Neuronal stem cell (in vitro differentiated cells): ENCODE data around the gene SMCP.

Source experiments
- DNase-seq: peaks from one replicate; pipeline ENCODE4 v3.0.0-alpha.2; 2013; ENCODE audit warnings: low spot score
- H2AFZ ChIP-seq: one replicate; pipeline ENCODE4 v1.6.1; 2013; ENCODE audit warnings: mild to moderate bottlenecking, low read length, inconsistent platforms
- H2AK5ac ChIP-seq: 2 replicates; pipeline ENCODE4 v1.6.1; 2013; ENCODE audit warnings: low read depth, mild to moderate bottlenecking, inconsistent platforms, low read length, moderate library complexity, mixed read lengths
- H2BK120ac ChIP-seq: 2 replicates; pipeline ENCODE4 v1.6.1; 2013; ENCODE audit warnings: low read depth, mild to moderate bottlenecking, inconsistent platforms, low read length, moderate library complexity, mixed read lengths
- H2BK12ac ChIP-seq: one replicate; pipeline ENCODE4 v1.6.1; 2013; ENCODE audit warnings: low read length, inconsistent platforms
- H2BK15ac ChIP-seq: 2 replicates; pipeline ENCODE4 v1.6.1; 2013; ENCODE audit warnings: mild to moderate bottlenecking, low read length, inconsistent platforms, mixed read lengths
- H2BK5ac ChIP-seq: one replicate; pipeline ENCODE4 v1.6.1; 2013; ENCODE audit warnings: inconsistent platforms, mild to moderate bottlenecking, low read length, moderate library complexity
- H3K14ac ChIP-seq: one replicate; pipeline ENCODE4 v1.6.1; 2013; ENCODE audit warnings: low read length, inconsistent platforms
- H3K18ac ChIP-seq: 2 replicates; pipeline ENCODE4 v1.6.1; 2013; ENCODE audit warnings: low read length, inconsistent platforms
- H3K23ac ChIP-seq: 2 replicates; pipeline ENCODE4 v1.6.1; 2013; ENCODE audit warnings: low read depth, mild to moderate bottlenecking, mixed read lengths, low read length, inconsistent platforms; ENCODE audit not compliant: poor library complexity
- H3K27ac ChIP-seq: replicated peaks from 3 replicates; pipeline ENCODE4 v1.5.1; 2013; ENCODE audit warnings: low read length, inconsistent platforms
- H3K27me3 ChIP-seq, 3 experiments: 2 replicates each; pipeline ENCODE4 v1.6.1; 2013; ENCODE audit warnings: low read length in 3 of 3, mild to moderate bottlenecking in 2 of 3, inconsistent platforms in 1 of 3, low read depth in 1 of 3, mixed read lengths in 1 of 3, moderate library complexity in 1 of 3; ENCODE audit not compliant: control insufficient read depth in 3 of 3, insufficient read depth in 3 of 3
- H3K36me3 ChIP-seq, 2 donors: replicated peaks in 1 of 2; 2 replicates each; pipeline ENCODE4 v1.6.1; 2013; ENCODE audit warnings: low read length in 2 of 2; ENCODE audit not compliant: control insufficient read depth in 2 of 2, insufficient read depth in 2 of 2
- H3K4ac ChIP-seq: 2 replicates; pipeline ENCODE4 v1.6.1; 2013; ENCODE audit warnings: inconsistent platforms, mild to moderate bottlenecking, low read length, moderate library complexity
- H3K4me1 ChIP-seq, 2 donors: 1 replicate in 1 of 2; 2 replicates in 1 of 2; pipeline ENCODE4 v1.6.1; 2013; ENCODE audit warnings: low read length in 2 of 2, low read depth in 1 of 2; ENCODE audit not compliant: control insufficient read depth in 2 of 2, insufficient read depth in 1 of 2
- H3K4me2 ChIP-seq: one replicate; pipeline ENCODE4 v1.6.1; 2013; ENCODE audit warnings: mild to moderate bottlenecking, low read length, inconsistent platforms; ENCODE audit not compliant: insufficient read depth, poor library complexity, severe bottlenecking
- H3K4me3 ChIP-seq, 2 donors: 2 replicates each; pipeline ENCODE4 v1.5.1; 2013; ENCODE audit warnings: low read length in 2 of 2, mild to moderate bottlenecking in 2 of 2, inconsistent platforms in 1 of 2, moderate library complexity in 1 of 2
- H3K79me1 ChIP-seq: one replicate; pipeline ENCODE4 v1.6.1; 2013; ENCODE audit warnings: low read depth, mild to moderate bottlenecking, inconsistent platforms, low read length, moderate library complexity
- H3K9ac ChIP-seq: one replicate; pipeline ENCODE4 v1.6.1; 2013; ENCODE audit warnings: mild to moderate bottlenecking, low read depth, low read length, inconsistent platforms; ENCODE audit not compliant: poor library complexity
- H3K9me3 ChIP-seq, 2 donors: replicated peaks in 1 of 2; 2 replicates each; pipeline versions ENCODE3 to v1.6.1; 2013; ENCODE audit warnings: low read length in 2 of 2, mild to moderate bottlenecking in 2 of 2, inconsistent platforms in 1 of 2, low read depth in 1 of 2, mixed read lengths in 1 of 2, moderate library complexity in 1 of 2; ENCODE audit not compliant: control insufficient read depth in 2 of 2, insufficient read depth in 1 of 2
- H4K8ac ChIP-seq: one replicate; pipeline ENCODE4 v1.6.1; 2013; ENCODE audit warnings: low read depth, mild to moderate bottlenecking, inconsistent platforms, low read length, moderate library complexity
- H4K91ac ChIP-seq: one replicate; pipeline ENCODE4 v1.6.1; 2013; ENCODE audit warnings: low read length, low read depth, mild to moderate bottlenecking, inconsistent platforms; ENCODE audit not compliant: poor library complexity
- WGBS, 2 donors: extraction: QIAGEN DNeasy Blood & Tissue Kit; methylation state at CpG; one replicate each; pipeline ENCODE4 v1.1.7; 2013; ENCODE audit warnings: missing lambda C conversion rate in 2 of 2, mixed read lengths in 1 of 2; ENCODE audit not compliant: insufficient read length in 2 of 2, insufficient replicate concordance in 1 of 2; ENCODE audit errors: extremely low coverage in 2 of 2; 5-methylcytosine and 5-hydroxymethylcytosine counted together

The SMCP gene

DNA sequence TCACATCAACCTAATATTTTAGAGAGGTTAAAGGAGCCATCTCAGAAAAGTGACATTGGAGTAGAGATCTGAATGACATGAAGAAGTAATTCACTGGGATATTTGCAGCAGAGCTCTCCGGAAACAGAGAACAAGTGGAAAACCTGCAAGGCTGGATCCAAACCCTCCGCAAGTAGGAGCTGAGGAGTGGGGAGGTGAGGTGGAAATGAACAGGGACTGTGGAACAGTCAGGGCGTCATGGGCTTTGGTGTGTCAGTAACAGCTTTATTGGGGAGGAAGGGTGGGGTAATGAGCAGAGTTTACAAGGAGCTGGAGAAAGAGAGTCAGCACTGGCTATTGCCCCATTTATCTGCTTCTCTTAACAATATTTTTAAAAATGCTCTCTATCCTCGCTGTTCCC, 20.9 kb downstream of the SMCP start:
- no peak overlapping the region for H3K4ac ChIP-seq
- no peaks in the 10 kb centered on the region for H3K4me1 ChIP-seq
- no peaks in the 10 kb centered on the region for H3K9me3 ChIP-seq
- no peak overlapping the region for H4K91ac ChIP-seq
- DNase-seq: no peak
- no peak overlapping the region for H2BK12ac ChIP-seq
- no peaks in the 10 kb centered on the region for H3K79me1 ChIP-seq
- no peak overlapping the region for H3K4me3 ChIP-seq
- H2BK15ac ChIP-seq: no peak overlapping the region
- no peak overlapping the region for H3K27ac ChIP-seq
- H3K23ac ChIP-seq: no peak overlapping the region
- no peak overlapping the region for H2BK5ac ChIP-seq
- no peak overlapping the region for H4K8ac ChIP-seq
- no peak overlapping the region for H3K18ac ChIP-seq
- peaks cover 0 to 10% (median 0%) of the 10 kb centered on the region in 3 experiments for H3K27me3 ChIP-seq
- no peak overlapping the region for H3K9ac ChIP-seq
- WGBS, 2 donors: no CpG with 5 or more reads among the region's 4 CpGs
- H3K14ac ChIP-seq: no peak overlapping the region
- H2AK5ac ChIP-seq: no peak overlapping the region
- no peaks in the 10 kb centered on the region for H3K36me3 ChIP-seq
- H3K4me2 ChIP-seq: no peak overlapping the region
- H2AFZ ChIP-seq: no peak overlapping the region
- no peak overlapping the region for H2BK120ac ChIP-seq

DNA sequence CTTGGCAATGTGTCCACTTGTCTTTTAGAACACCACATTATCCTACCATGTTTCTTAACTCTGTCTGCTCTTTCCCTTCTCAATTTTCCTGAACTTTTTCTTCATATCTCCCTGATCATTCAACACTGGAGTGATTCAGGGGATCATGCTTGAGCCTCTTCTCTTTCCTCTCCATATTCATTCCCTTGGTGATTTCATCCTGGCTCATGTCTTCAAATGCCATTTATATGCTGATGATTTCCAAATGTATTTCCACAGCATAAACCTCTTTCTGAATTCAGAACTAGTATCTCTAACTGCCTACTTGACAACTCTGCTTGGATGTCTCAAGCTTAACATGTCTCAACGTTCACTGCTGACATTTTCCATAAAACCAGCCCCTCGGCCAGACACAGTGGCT, 21.8 kb downstream of the SMCP start:
- Histone ChIP-seq H3K9me3 (no peaks in the 10 kb centered on the region), H3K36me3 (no peaks in the 10 kb centered on the region), H3K4me2 (no peak overlapping the region), H2BK120ac (no peak overlapping the region), H3K27me3 (peaks cover 0 to 10% (median 0%) of the 10 kb centered on the region in 3 experiments), H2BK12ac (no peak overlapping the region), H3K4me1 (no peaks in the 10 kb centered on the region), H3K27ac (no peak overlapping the region), H4K91ac (no peak overlapping the region), H3K4me3 (no peak overlapping the region), H3K14ac (no peak overlapping the region), H3K4ac (no peak overlapping the region), H3K23ac (no peak overlapping the region), H2AFZ (no peak overlapping the region), H3K79me1 (no peaks in the 10 kb centered on the region), H2AK5ac (no peak overlapping the region), H2BK15ac (no peak overlapping the region), H2BK5ac (no peak overlapping the region), H4K8ac (no peak overlapping the region), H3K18ac (no peak overlapping the region), H3K9ac (no peak overlapping the region)
- DNase-seq: no peak
- WGBS, 2 donors: no CpG with 5 or more reads among the region's 2 CpGs

DNA sequence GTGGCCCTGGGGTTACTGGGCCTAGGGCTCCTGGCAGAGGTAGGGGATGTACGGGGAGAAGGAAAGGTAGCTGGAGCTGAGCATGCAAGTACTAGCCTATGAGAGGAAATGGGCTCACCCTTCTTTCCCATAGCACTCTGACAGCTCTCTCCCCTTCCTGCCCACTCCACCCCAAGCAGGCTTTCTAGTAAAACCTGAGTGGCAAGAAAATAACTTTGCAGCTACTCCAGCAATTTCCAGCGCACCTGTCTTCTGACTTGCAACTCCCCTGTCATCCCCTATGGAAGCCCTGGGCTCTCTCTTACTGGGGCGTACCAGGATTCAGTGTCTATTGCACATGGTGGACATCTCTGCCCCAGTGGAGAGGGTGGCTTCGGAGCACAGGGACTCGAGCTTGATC, 23.5 kb downstream of the SMCP start:
- H2BK15ac ChIP-seq: no peak overlapping the region
- no peak overlapping the region for H4K8ac ChIP-seq
- H3K4me3 ChIP-seq: no peak overlapping the region
- no peak overlapping the region for H3K18ac ChIP-seq
- H3K4me1 ChIP-seq: no peaks in the 10 kb centered on the region
- H2BK5ac ChIP-seq: no peak overlapping the region
- no CpG with 5 or more reads among the region's 5 CpGs for WGBS, 2 donors
- no peak overlapping the region for H3K23ac ChIP-seq
- H3K9me3 ChIP-seq: no peaks in the 10 kb centered on the region
- H3K4me2 ChIP-seq: no peak overlapping the region
- H2BK12ac ChIP-seq: no peak overlapping the region
- H3K14ac ChIP-seq: no peak overlapping the region
- no peak for DNase-seq
- no peak overlapping the region for H2AFZ ChIP-seq
- no peak overlapping the region for H2BK120ac ChIP-seq
- no peak overlapping the region for H3K27ac ChIP-seq
- no peak overlapping the region for H3K9ac ChIP-seq
- peaks cover 0 to 10% (median 0%) of the 10 kb centered on the region in 3 experiments for H3K27me3 ChIP-seq
- no peaks in the 10 kb centered on the region for H3K36me3 ChIP-seq
- H3K4ac ChIP-seq: no peak overlapping the region
- H4K91ac ChIP-seq: no peak overlapping the region
- H2AK5ac ChIP-seq: no peak overlapping the region
- H3K79me1 ChIP-seq: no peaks in the 10 kb centered on the region

DNA sequence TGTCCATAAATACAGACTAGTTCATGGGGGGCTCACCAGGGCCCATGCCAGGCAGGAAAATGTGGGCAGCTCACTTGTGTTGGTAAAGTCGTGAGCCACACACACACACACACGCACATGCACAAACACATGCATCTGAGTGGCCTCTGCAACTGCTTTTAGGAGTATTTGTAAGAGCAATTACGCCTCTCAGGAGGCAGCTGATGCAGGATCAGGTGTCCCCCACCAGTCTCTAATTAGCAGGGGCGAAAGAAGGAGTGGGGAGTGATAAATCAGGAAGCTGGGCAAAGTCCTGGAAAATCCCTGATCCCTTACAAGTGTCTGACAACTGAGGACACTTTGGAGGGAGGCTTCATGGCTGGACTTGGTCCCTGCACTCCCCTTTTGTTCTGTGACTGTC, 24.5 kb downstream of the SMCP start:
- H2BK120ac ChIP-seq: no peak overlapping the region
- H3K27me3 ChIP-seq: peaks cover 0 to 10% (median 0%) of the 10 kb centered on the region in 3 experiments

More for the DNA sequence above, 24.5 kb downstream of the SMCP start:
- H3K9ac ChIP-seq: no peak overlapping the region
- no CpG with 5 or more reads among the region's 4 CpGs for WGBS, 2 donors
- no peaks in the 10 kb centered on the region for H3K36me3 ChIP-seq
- no peak overlapping the region for H3K18ac ChIP-seq
- no peak overlapping the region for H3K27ac ChIP-seq
- no peak overlapping the region for H2BK12ac ChIP-seq
- H2BK15ac ChIP-seq: no peak overlapping the region
- no peak overlapping the region for H3K14ac ChIP-seq
- H2AK5ac ChIP-seq: no peak overlapping the region
- no peak overlapping the region for H4K91ac ChIP-seq
- no peak overlapping the region for H4K8ac ChIP-seq
- no peak overlapping the region for H2AFZ ChIP-seq
- no peak overlapping the region for H3K4me3 ChIP-seq
- H3K9me3 ChIP-seq: no peaks in the 10 kb centered on the region
- H3K4ac ChIP-seq: no peak overlapping the region
- no peak overlapping the region for H3K23ac ChIP-seq
- H2BK5ac ChIP-seq: no peak overlapping the region
- no peaks in the 10 kb centered on the region for H3K4me1 ChIP-seq
- no peak overlapping the region for H3K4me2 ChIP-seq
- DNase-seq: no peak
- H3K79me1 ChIP-seq: no peaks in the 10 kb centered on the region
